Sigmoid colon (tissue), 4 donors: Measurements from ENCODE around the gene DNAJC10.

ENCODE experiments used
- CTCF ChIP-seq, 4 experiments: fragments of 450-650 bp in 3 of 4; fragments of 200-600 bp in 1 of 4; IDR thresholded peaks; one replicate each; pipeline ENCODE4 v1.5.1; 2016 to 2019; ENCODE audit warnings: antibody characterized with exemption in 4 of 4, mild to moderate bottlenecking in 3 of 4, moderate library complexity in 2 of 4
- EP300 ChIP-seq, 4 donors: sonication (generic); formaldehyde crosslinking; IDR thresholded peaks; one replicate each; pipeline ENCODE4 v1.6.1; 2017; ENCODE audit warnings: antibody characterized with exemption in 4 of 4
- POLR2A ChIP-seq, 2 donors: fragments of 450-650 bp; IDR thresholded peaks; one replicate each; pipeline ENCODE4 v1.6.1; 2016; ENCODE audit warnings: antibody characterized with exemption in 2 of 2, mild to moderate bottlenecking in 2 of 2, moderate library complexity in 2 of 2
- POLR2AphosphoS5 ChIP-seq, 4 donors: sonication (generic); formaldehyde crosslinking; IDR thresholded peaks; one replicate each; pipeline ENCODE4 v1.6.1; 2017; ENCODE audit warnings: antibody characterized with exemption in 4 of 4

DNA sequence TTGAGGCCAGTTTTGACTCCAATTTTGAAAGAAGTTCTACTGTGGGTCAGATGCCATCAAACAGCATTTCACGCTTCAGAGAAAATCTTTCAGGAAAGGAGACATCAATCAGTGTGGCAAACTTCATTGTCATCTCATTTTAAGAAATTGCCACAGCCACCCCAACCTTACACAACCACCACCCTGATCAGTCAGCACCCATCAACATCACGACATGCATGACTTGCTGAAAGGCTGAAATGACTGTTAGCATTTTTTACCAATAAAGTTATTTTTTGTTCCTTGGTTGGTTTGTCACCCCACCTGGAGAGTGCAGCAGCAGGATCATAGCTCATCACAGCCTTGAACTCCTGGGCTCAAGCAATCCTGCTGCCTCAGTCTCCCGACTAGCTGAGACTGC, 10.4 kb downstream of the DNAJC10 start:
- TF ChIP-seq CTCF (IDR thresholded peaks at IDR 0.05), result no peak
- no peak for TF ChIP-seq POLR2A (IDR thresholded peaks at IDR 0.05)
- TF ChIP-seq POLR2AphosphoS5 (IDR thresholded peaks at IDR 0.05), result no peak
- TF ChIP-seq EP300 (IDR thresholded peaks at IDR 0.05), result no peak
